Activated naive CD4-positive, alpha-beta T cell (primary cell): ENCODE data around the gene CDCA8.
"Not testable (repeated sequence)": the region's sequence is repeated elsewhere in the genome, so short reads cannot be mapped to it uniquely, and the experiment has no call there.

ENCODE experiments used
- DNase-seq, 4 experiments: peaks; one replicate each; lab custom pipeline; 2025; lab: John Stamatoyannopoulos, UW

CDCA8 gene

GRCh38 chr1:37738619-37739018 is 46.3 kb downstream of the CDCA8 start:
- not testable (repeated sequence) for DNase-seq

- DNase-seq: no peak
These were observed 46.9 kb downstream of the CDCA8 start for GRCh38 chr1:37739222-37739621.

- no peak for DNase-seq
These were observed 48.8 kb downstream of the CDCA8 start for GRCh38 chr1:37741130-37741529.

GRCh38 chr1:37741662-37742061 is 49.3 kb downstream of the CDCA8 start:
- no peak for DNase-seq

- DNase-seq: no peak
These were observed 54.5 kb downstream of the CDCA8 start for GRCh38 chr1:37746806-37747205.

GRCh38 chr1:37748565-37748964 is 56.2 kb downstream of the CDCA8 start:
- no peak for DNase-seq

GRCh38 chr1:37752213-37752582 is 59.9 kb downstream of the CDCA8 start:
- no peak for DNase-seq

- DNase-seq: no peak
These were observed 60.5 kb downstream of the CDCA8 start for GRCh38 chr1:37752583-37753471.

- DNase-seq: no peak
These were observed 61.4 kb downstream of the CDCA8 start for GRCh38 chr1:37753473-37754321.

- DNase-seq: no peak
These were observed 63.0 kb downstream of the CDCA8 start for GRCh38 chr1:37755290-37755689.

GRCh38 chr1:37755951-37756560 is 63.7 kb downstream of the CDCA8 start:
- no peak for DNase-seq
